ENCODE data around the gene NCAPH2. TPM values are rescaled to one million over a fixed set of nuclear protein-coding genes. Genes with fewer than 3 reads are reported as not detected.

Gene NCAPH2
- total RNA-seq, 1 experiment from 2014 or later, result 39.8 TPM

- Mint-ChIP-seq H3K36me3 (ENCODE audit: insufficient read depth, unreplicated experiment) (no peaks in the 10 kb centered on the region), H3K9me3 (ENCODE audit: unreplicated experiment) (no peaks in the 10 kb centered on the region), H3K27me3 (ENCODE audit: insufficient read depth, unreplicated experiment) (no peaks in the 10 kb centered on the region), H3K4me1 (ENCODE audit: insufficient read depth, unreplicated experiment) (peaks cover 7% of the 10 kb centered on the region), H3K4me3 (ENCODE audit: unreplicated experiment) (no peak overlapping the region), H3K27ac (ENCODE audit: low read depth, unreplicated experiment) (no peak overlapping the region)
- CTCF ChIA-PET, result interaction anchor here (0.7 kb wide), 1 partner anchor 26 kb away, joined by 3 read pairs; no protein-coding TSS in a partner anchor
- DNase-seq (ENCODE audit: unreplicated experiment), result no peak
- POLR2A ChIA-PET, result no interaction called here
- BruUV-seq (replicated peaks), result no TSS peak
- TF ChIP-seq CTCF (IDR thresholded peaks at IDR 0.05; ENCODE audit: unreplicated experiment), result no peak
- intact Hi-C loops (cut with micrococcal nuclease), result loop anchor here (10.0 kb wide), 1 partner anchor 346 kb away; no protein-coding TSS in a partner anchor
These were observed 17.3 kb upstream of the NCAPH2 start for GRCh38 chr22:50490531-50491308.

GRCh38 chr22:50497093-50497492 lies 10.9 kb upstream of the NCAPH2 start:
- intact Hi-C loops (cut with micrococcal nuclease), result loop anchor here (5.0 to 10.0 kb wide), 2 partner anchors 245 to 352 kb away; partner anchors contain the start of gene HDAC10
- Mint-ChIP-seq H3K27ac (ENCODE audit: low read depth, unreplicated experiment) (no peak overlapping the region), H3K27me3 (ENCODE audit: insufficient read depth, unreplicated experiment) (no peaks in the 10 kb centered on the region), H3K36me3 (ENCODE audit: insufficient read depth, unreplicated experiment) (no peaks in the 10 kb centered on the region), H3K4me3 (ENCODE audit: unreplicated experiment) (no peak overlapping the region), H3K4me1 (ENCODE audit: insufficient read depth, unreplicated experiment) (peaks cover 7% of the 10 kb centered on the region), H3K9me3 (ENCODE audit: unreplicated experiment) (no peaks in the 10 kb centered on the region)
- no peak for TF ChIP-seq CTCF (IDR thresholded peaks at IDR 0.05; ENCODE audit: unreplicated experiment)
- ChIA-PET CTCF (interaction anchor here (0.6 to 2.4 kb wide), 16 partner anchors 9 to 348 kb away, joined by 3 to 8 read pairs (median 4); partner anchors contain the start of genes HDAC10 and SCO2), POLR2A (interaction anchor here (1.2 kb wide), 1 partner anchor 125 kb away, joined by 3 read pairs; no protein-coding TSS in a partner anchor)
- DNase-seq (ENCODE audit: unreplicated experiment), result no peak
- no TSS peak for BruUV-seq (replicated peaks)

GRCh38 chr22:50498322-50498890 lies 9.6 kb upstream of the NCAPH2 start:
- H3K36me3 Mint-ChIP-seq (ENCODE audit: insufficient read depth, unreplicated experiment), result no peaks in the 10 kb centered on the region
- no peaks in the 10 kb centered on the region for H3K9me3 Mint-ChIP-seq (ENCODE audit: unreplicated experiment)
- peak; percentile 64 for TF ChIP-seq CTCF (IDR thresholded peaks at IDR 0.05; ENCODE audit: unreplicated experiment)
- no TSS peak for BruUV-seq (replicated peaks)
- no peak overlapping the region for H3K27ac Mint-ChIP-seq (ENCODE audit: low read depth, unreplicated experiment)
- no peak overlapping the region for H3K4me3 Mint-ChIP-seq (ENCODE audit: unreplicated experiment)
- intact Hi-C loops (cut with micrococcal nuclease), result loop anchor here (1.0 to 10.0 kb wide), 4 partner anchors 14 to 354 kb away; partner anchors contain the start of gene HDAC10
- DNase-seq (ENCODE audit: unreplicated experiment), result peak; percentile 84
- H3K4me1 Mint-ChIP-seq (ENCODE audit: insufficient read depth, unreplicated experiment), result peaks cover 7% of the 10 kb centered on the region
- ChIA-PET POLR2A (interaction anchor here (0.7 to 1.2 kb wide), 6 partner anchors 8 to 276 kb away, joined by 3 to 5 read pairs (median 4); partner anchors contain the start of genes LMF2, NCAPH2 and SCO2), CTCF (interaction anchor here (0.6 to 2.4 kb wide), 24 partner anchors 8 to 416 kb away, joined by 3 to 8 read pairs (median 4); partner anchors contain the start of genes HDAC10, SCO2 and SYCE3)
- H3K27me3 Mint-ChIP-seq (ENCODE audit: insufficient read depth, unreplicated experiment), result no peaks in the 10 kb centered on the region

GRCh38 chr22:50500452-50500851 lies 7.6 kb upstream of the NCAPH2 start:
- CTCF ChIA-PET, result interaction anchor here (0.7 kb wide), 1 partner anchor 26 kb away, joined by 3 read pairs; no protein-coding TSS in a partner anchor
- no peaks in the 10 kb centered on the region for H3K9me3 Mint-ChIP-seq (ENCODE audit: unreplicated experiment)
- intact Hi-C loops (cut with micrococcal nuclease), result no loop called here

More at GRCh38 chr22:50500452-50500851, 7.6 kb upstream of the NCAPH2 start:
- no peak for TF ChIP-seq CTCF (IDR thresholded peaks at IDR 0.05; ENCODE audit: unreplicated experiment)
- no TSS peak for BruUV-seq (replicated peaks)
- H3K27me3 Mint-ChIP-seq (ENCODE audit: insufficient read depth, unreplicated experiment), result no peaks in the 10 kb centered on the region
- POLR2A ChIA-PET, result interaction anchor here (0.7 kb wide), 1 partner anchor 118 kb away, joined by 3 read pairs; no protein-coding TSS in a partner anchor
- no peak overlapping the region for H3K4me3 Mint-ChIP-seq (ENCODE audit: unreplicated experiment)
- H3K36me3 Mint-ChIP-seq (ENCODE audit: insufficient read depth, unreplicated experiment), result no peaks in the 10 kb centered on the region
- H3K27ac Mint-ChIP-seq (ENCODE audit: low read depth, unreplicated experiment), result no peak overlapping the region
- no peak for DNase-seq (ENCODE audit: unreplicated experiment)
- H3K4me1 Mint-ChIP-seq (ENCODE audit: insufficient read depth, unreplicated experiment), result peaks cover 7% of the 10 kb centered on the region

Measured in MCF 10A (cell line).